BJ (cell line): ENCODE data around the gene MAP3K12. TPM values are rescaled to one million over a fixed set of nuclear protein-coding genes. Genes with fewer than 3 reads are reported as not detected.

Experiments
- polyA plus RNA-seq: library from polyadenylated mRNA; depleted of rRNA; stranded (reverse); fragments of >200 nt; gene quantifications from 2 replicates; pipeline ENCODE4 v1.2.3, GENCODE V29; 2011; rRNA removed
- small RNA-seq: library from RNA; depleted of rRNA; stranded (forward); fragments of <200 nt; gene quantifications from one replicate; pipeline ENCODE3, GENCODE V24; 2012; ENCODE audit warnings: low replicate concordance, low read depth; ENCODE audit not compliant: insufficient read length

MAP3K12 gene
- polyA plus RNA-seq, 1 experiment, result 61.2 TPM

Small RNA genes lying within 50 kb of the gene (small RNA-seq; reads per million reads assigned to genes)
- 0.63 reads per million for gene AC023509.3

Other genes starting within 250 kb of the MAP3K12 start
- gene ESPL1, start 231.2 kb downstream of the MAP3K12 start, polyA plus RNA-seq, result 3.0 and 7.3 TPM in 2 replicates
- 965 and 1,130 TPM in 2 replicates for gene PFDN5, start 203.9 kb downstream of the MAP3K12 start, polyA plus RNA-seq
- gene MYG1, start 199.8 kb downstream of the MAP3K12 start, polyA plus RNA-seq, result 49.7 and 78.3 TPM in 2 replicates
- gene AAAS, start 177.8 kb downstream of the MAP3K12 start, polyA plus RNA-seq, result 53.3 and 84.3 TPM in 2 replicates
- gene SP7, start 163.1 kb downstream of the MAP3K12 start, polyA plus RNA-seq, result not detected in 2 replicates
- gene SP1, start 119.3 kb downstream of the MAP3K12 start, polyA plus RNA-seq, result 44.4 and 58.2 TPM in 2 replicates
- gene AMHR2, start 75.6 kb downstream of the MAP3K12 start, polyA plus RNA-seq, result not detected in 2 replicates
- gene PRR13, start 57.7 kb downstream of the MAP3K12 start, polyA plus RNA-seq, result 66.4 and 73.2 TPM in 2 replicates
- gene PCBP2, start 47.4 kb downstream of the MAP3K12 start, polyA plus RNA-seq, result 267 and 268 TPM in 2 replicates
- gene TARBP2, start 1.8 kb upstream of the MAP3K12 start, polyA plus RNA-seq, result 33.9 and 44.9 TPM in 2 replicates
- gene NPFF, start 8.0 kb upstream of the MAP3K12 start, polyA plus RNA-seq, result not detected in 2 replicates
- 21.8 and 22.9 TPM in 2 replicates for gene ATF7, start 126.9 kb upstream of the MAP3K12 start, polyA plus RNA-seq
- 356 and 381 TPM in 2 replicates for gene ATP5MC2, start 176.6 kb upstream of the MAP3K12 start, polyA plus RNA-seq
- 170 and 206 TPM in 2 replicates for gene CALCOCO1, start 228.0 kb upstream of the MAP3K12 start, polyA plus RNA-seq